BLaER1 (cell line): ENCODE data around the gene LRRN4.
A peak's percentile ranks its signal among the peaks of the same experiment; 100 is the strongest.

ENCODE experiments used
- H3K27ac ChIP-seq: shearing (Covaris generic); formaldehyde crosslinking; 2 replicates; pipeline ENCODE4 v1.8.1; 2022
- H3K27me3 ChIP-seq: shearing (Covaris generic); formaldehyde crosslinking; 2 replicates; pipeline ENCODE4 v1.8.1; 2022
- H3K36me3 ChIP-seq: shearing (Covaris generic); formaldehyde crosslinking; 2 replicates; pipeline ENCODE4 v1.8.1; 2022
- H3K4me1 ChIP-seq: shearing (Covaris generic); formaldehyde crosslinking; 2 replicates; pipeline ENCODE4 v1.8.1; 2022
- H3K4me2 ChIP-seq: shearing (Covaris generic); formaldehyde crosslinking; 2 replicates; pipeline ENCODE4 v1.8.1; 2022
- H3K4me3 ChIP-seq: shearing (Covaris generic); formaldehyde crosslinking; 2 replicates; pipeline ENCODE4 v1.8.1; 2022
- H3K9ac ChIP-seq: shearing (Covaris generic); formaldehyde crosslinking; 2 replicates; pipeline ENCODE4 v1.8.1; 2022
- H3K9me3 ChIP-seq: shearing (Covaris generic); formaldehyde crosslinking; 2 replicates; pipeline ENCODE4 v1.8.1; 2022
- H4K20me1 ChIP-seq: shearing (Covaris generic); formaldehyde crosslinking; 2 replicates; pipeline ENCODE4 v1.8.1; 2022
- Cebpa-rat ChIP-seq: shearing (Covaris generic); IDR thresholded peaks from 2 replicates; pipeline ENCODE4 v1.8.1; 2022

LRRN4 gene

GRCh38 chr20:6014957-6015356 lies 38.9 kb downstream of the LRRN4 start:
- no peak overlapping the region for H3K9ac ChIP-seq
- no peak for TF ChIP-seq Cebpa-rat
- peaks cover 92% of the 10 kb centered on the region for H3K36me3 ChIP-seq
- H4K20me1 ChIP-seq, result peaks cover 68% of the 10 kb centered on the region
- H3K4me1 ChIP-seq, result no peaks in the 10 kb centered on the region
- no peak overlapping the region for H3K4me3 ChIP-seq
- no peak overlapping the region for H3K4me2 ChIP-seq
- no peaks in the 10 kb centered on the region for H3K27me3 ChIP-seq
- no peak overlapping the region for H3K27ac ChIP-seq
- no peaks in the 10 kb centered on the region for H3K9me3 ChIP-seq

GRCh38 chr20:6014017-6014416 lies 39.8 kb downstream of the LRRN4 start:
- H3K9ac ChIP-seq, result no peak overlapping the region
- no peak overlapping the region for H3K27ac ChIP-seq
- H3K9me3 ChIP-seq, result no peaks in the 10 kb centered on the region
- no peak overlapping the region for H3K4me3 ChIP-seq
- no peaks in the 10 kb centered on the region for H3K4me1 ChIP-seq
- H4K20me1 ChIP-seq, result peaks cover 75% of the 10 kb centered on the region
- no peaks in the 10 kb centered on the region for H3K27me3 ChIP-seq
- H3K4me2 ChIP-seq, result no peak overlapping the region
- peaks cover 88% of the 10 kb centered on the region for H3K36me3 ChIP-seq
- TF ChIP-seq Cebpa-rat, result no peak

- Histone ChIP-seq H3K9ac (no peak overlapping the region), H3K4me3 (no peak overlapping the region), H3K4me1 (peaks cover 13% of the 10 kb centered on the region), H3K27me3 (no peaks in the 10 kb centered on the region), H4K20me1 (peaks cover 75% of the 10 kb centered on the region), H3K27ac (no peak overlapping the region), H3K9me3 (no peaks in the 10 kb centered on the region), H3K36me3 (peaks cover 72% of the 10 kb centered on the region), H3K4me2 (no peak overlapping the region)
- no peak for TF ChIP-seq Cebpa-rat
Observed at GRCh38 chr20:6012179-6012578, 41.7 kb downstream of the LRRN4 start.

GRCh38 chr20:6008254-6008653 lies 45.6 kb downstream of the LRRN4 start:
- Histone ChIP-seq H3K9ac (no peak overlapping the region), H3K9me3 (no peaks in the 10 kb centered on the region), H3K36me3 (peaks cover 37% of the 10 kb centered on the region), H3K4me1 (peaks cover 28% of the 10 kb centered on the region), H3K4me2 (peak overlapping the region; percentile 86), H3K4me3 (no peak overlapping the region), H3K27ac (no peak overlapping the region), H4K20me1 (peaks cover 50% of the 10 kb centered on the region), H3K27me3 (no peaks in the 10 kb centered on the region)
- no peak for TF ChIP-seq Cebpa-rat

DNA sequence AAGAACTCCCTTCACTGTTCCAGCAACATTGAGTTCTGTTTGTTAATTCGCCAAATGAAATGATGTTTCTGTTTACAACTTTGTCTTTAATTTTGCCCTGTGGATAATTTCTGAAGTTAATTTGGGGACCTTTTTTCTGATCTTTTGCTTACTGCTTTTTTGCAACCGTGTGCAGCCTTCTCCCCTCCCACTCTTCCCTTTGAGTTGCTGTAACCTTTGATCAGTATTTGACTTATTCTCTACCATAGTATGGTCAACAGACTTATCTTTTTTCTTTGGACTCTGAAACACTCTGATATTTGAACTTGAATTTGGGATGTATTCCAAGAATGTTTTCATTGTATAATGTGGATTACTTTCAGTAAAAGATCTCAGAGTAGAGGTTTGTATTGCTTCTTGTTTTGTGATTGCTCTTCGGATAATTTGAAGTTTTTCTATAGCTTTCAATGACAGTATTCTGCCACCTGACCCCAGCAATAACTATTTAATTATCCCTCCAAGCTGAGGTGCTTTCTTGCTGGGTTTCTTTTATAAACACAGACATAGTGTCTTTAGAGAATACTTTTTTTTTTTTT lies 46.2 kb downstream of the LRRN4 start:
- H4K20me1 ChIP-seq, result peaks cover 43% of the 10 kb centered on the region
- TF ChIP-seq Cebpa-rat, result no peak
- H3K27me3 ChIP-seq, result no peaks in the 10 kb centered on the region
- H3K27ac ChIP-seq, result no peak overlapping the region
- H3K4me2 ChIP-seq, result peak overlapping the region; percentile 86
- peaks cover 30% of the 10 kb centered on the region for H3K36me3 ChIP-seq
- peak overlapping the region; percentile 96 for H3K4me3 ChIP-seq
- H3K4me1 ChIP-seq, result peaks cover 28% of the 10 kb centered on the region
- no peaks in the 10 kb centered on the region for H3K9me3 ChIP-seq
- peak overlapping the region; percentile 96 for H3K9ac ChIP-seq

DNA sequence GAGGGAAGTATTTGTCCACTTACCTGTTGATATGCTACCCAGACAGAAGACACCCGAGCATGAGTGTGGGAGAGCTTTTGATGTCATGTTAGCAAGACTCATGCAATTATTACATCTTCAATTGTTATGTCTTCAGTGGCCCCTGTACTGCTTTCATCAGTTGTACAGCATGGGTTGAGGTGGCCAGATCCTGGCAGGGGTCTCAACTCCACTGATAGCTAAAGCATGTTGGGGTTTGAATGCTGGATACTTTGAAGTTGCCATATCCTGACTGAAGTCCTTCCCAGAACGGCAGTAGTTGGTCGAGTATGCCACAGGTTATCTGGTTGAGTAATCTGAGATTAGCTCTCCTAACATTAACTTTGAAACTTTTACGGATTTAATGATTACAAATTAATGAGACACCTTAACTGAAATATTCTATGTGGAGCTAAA lies 46.7 kb downstream of the LRRN4 start:
- H3K4me1 ChIP-seq, result peaks cover 28% of the 10 kb centered on the region
- H3K27me3 ChIP-seq, result no peaks in the 10 kb centered on the region
- no peaks in the 10 kb centered on the region for H3K9me3 ChIP-seq
- peak overlapping the region; percentile 96 for H3K4me3 ChIP-seq
- H3K27ac ChIP-seq, result no peak overlapping the region; the same call in 1 of the 2 replicates
- peaks cover 25% of the 10 kb centered on the region for H3K36me3 ChIP-seq
- TF ChIP-seq Cebpa-rat, result no peak
- H3K4me2 ChIP-seq, result peak overlapping the region; percentile 86
- H4K20me1 ChIP-seq, result peaks cover 42% of the 10 kb centered on the region
- H3K9ac ChIP-seq, result peak overlapping the region; percentile 96

DNA sequence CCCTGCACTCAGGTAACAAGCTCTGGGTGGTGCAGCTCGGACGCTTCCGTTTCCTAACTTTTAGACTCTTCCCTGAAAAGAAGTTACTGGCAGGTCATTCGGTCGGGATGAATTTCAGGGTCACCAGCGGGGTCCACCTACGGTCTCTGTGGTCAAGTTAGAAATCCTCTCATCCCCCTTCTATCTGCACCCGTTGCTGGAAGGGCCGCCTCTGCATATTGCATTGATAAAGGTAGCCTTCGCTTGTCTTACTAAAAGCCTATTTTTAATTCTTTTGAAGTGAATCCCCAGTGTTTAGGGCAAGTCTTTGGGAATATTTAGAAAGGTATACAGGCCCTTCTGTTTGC lies 47.3 kb downstream of the LRRN4 start:
- TF ChIP-seq Cebpa-rat, result no peak
- Histone ChIP-seq H4K20me1 (peaks cover 42% of the 10 kb centered on the region), H3K4me3 (peak overlapping the region; percentile 96), H3K4me1 (peaks cover 30% of the 10 kb centered on the region), H3K27ac (peak overlapping the region; percentile 93), H3K36me3 (peaks cover 20% of the 10 kb centered on the region), H3K9me3 (no peaks in the 10 kb centered on the region), H3K9ac (peak overlapping the region; percentile 96), H3K4me2 (peak overlapping the region; percentile 86), H3K27me3 (no peaks in the 10 kb centered on the region)

DNA sequence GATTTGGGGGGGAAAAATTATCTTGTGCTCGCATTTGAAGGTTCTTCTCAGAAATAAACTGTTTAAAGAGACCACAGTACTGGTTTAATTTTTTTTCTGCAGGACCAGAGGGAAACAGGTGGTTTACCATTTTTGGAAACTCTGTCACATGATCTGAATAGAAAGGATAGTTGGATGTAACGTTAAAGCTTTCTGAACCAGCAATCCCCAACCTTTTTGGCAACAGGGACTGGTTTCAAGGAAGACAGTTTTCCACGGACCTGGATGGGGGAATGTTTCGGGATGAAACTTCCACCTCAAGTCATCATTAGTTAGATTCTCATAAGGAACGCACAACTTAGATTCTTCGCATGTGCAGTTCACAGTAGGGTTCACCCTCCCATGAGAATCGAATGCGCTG lies 53.0 kb downstream of the LRRN4 start:
- Histone ChIP-seq H3K27ac (no peak overlapping the region), H4K20me1 (no peaks in the 10 kb centered on the region), H3K4me3 (no peak overlapping the region), H3K27me3 (no peaks in the 10 kb centered on the region), H3K36me3 (peaks cover 21% of the 10 kb centered on the region), H3K9me3 (no peaks in the 10 kb centered on the region), H3K9ac (no peak overlapping the region; the same call in 1 of the 2 replicates), H3K4me2 (peak overlapping the region; percentile 53), H3K4me1 (peaks cover 45% of the 10 kb centered on the region)
- no peak for TF ChIP-seq Cebpa-rat

DNA sequence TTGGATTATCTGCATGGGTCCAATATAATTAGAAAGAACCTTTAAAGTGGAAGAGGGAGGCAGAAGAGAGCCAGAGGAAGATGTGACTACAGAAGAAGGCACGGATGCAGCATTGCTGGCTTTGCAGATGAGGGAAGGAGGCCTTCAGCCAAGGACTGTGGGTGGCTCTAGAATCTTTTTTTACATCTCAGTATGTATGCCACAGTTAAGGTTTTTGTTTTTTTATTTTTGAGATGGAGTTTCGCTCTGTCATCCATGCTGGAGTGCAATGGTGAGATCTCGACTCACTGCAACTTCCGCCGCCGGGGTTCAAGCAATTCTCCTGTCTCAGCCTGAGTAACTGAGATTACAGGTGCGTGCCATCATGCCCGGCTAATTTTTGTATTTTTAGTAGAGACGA lies 54.1 kb downstream of the LRRN4 start:
- no peak overlapping the region for H3K4me2 ChIP-seq
- H3K27me3 ChIP-seq, result no peaks in the 10 kb centered on the region
- H3K27ac ChIP-seq, result no peak overlapping the region
- peaks cover 40% of the 10 kb centered on the region for H3K4me1 ChIP-seq
- no peaks in the 10 kb centered on the region for H3K9me3 ChIP-seq
- H4K20me1 ChIP-seq, result no peaks in the 10 kb centered on the region
- H3K4me3 ChIP-seq, result no peak overlapping the region
- no peak overlapping the region for H3K9ac ChIP-seq
- peaks cover 30% of the 10 kb centered on the region for H3K36me3 ChIP-seq
- TF ChIP-seq Cebpa-rat, result no peak

DNA sequence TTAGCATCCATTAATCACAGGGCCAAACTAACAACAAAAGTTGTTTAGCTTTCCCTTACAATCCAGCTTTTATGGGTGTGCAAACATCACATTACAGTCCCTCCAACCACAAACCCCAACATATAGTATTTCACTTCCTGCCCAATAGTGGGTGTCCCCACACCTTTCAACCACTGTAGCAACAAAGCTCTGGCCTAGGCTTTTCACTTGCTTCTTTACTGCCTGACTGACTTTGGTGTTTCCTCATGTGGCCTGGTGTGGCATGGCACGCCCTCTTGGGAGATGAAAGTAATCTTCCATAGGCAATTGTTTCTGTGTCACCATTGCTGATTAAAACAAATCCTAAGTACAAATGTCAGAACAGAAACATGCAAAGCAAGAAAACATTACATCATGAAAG lies 57.1 kb downstream of the LRRN4 start:
- Histone ChIP-seq H3K4me1 (peaks cover 36% of the 10 kb centered on the region), H3K4me2 (peak overlapping the region; percentile 43), H3K9ac (no peak overlapping the region), H3K27ac (no peak overlapping the region), H3K36me3 (peaks cover 50% of the 10 kb centered on the region), H4K20me1 (no peaks in the 10 kb centered on the region), H3K4me3 (no peak overlapping the region), H3K27me3 (no peaks in the 10 kb centered on the region), H3K9me3 (no peaks in the 10 kb centered on the region)
- TF ChIP-seq Cebpa-rat, result no peak
